Stimulated activated CD8-positive, alpha-beta memory T cell treated with anti-CD3 and anti-CD28 coated beads, Interleukin-2, amount 100 ng/mL, for 1 hour (primary cell): ENCODE measurements around the gene PFDN5.
"Not testable (repeated sequence)": the region's sequence is repeated elsewhere in the genome, so short reads cannot be mapped to it uniquely, and the experiment has no call there.

Experiments
- DNase-seq, 2 donors: peaks; one replicate each; pipeline ENCODE4 v3.0.0-alpha.2; 2020; ENCODE audit warnings: low read depth in 2 of 2

Gene PFDN5

DNA sequence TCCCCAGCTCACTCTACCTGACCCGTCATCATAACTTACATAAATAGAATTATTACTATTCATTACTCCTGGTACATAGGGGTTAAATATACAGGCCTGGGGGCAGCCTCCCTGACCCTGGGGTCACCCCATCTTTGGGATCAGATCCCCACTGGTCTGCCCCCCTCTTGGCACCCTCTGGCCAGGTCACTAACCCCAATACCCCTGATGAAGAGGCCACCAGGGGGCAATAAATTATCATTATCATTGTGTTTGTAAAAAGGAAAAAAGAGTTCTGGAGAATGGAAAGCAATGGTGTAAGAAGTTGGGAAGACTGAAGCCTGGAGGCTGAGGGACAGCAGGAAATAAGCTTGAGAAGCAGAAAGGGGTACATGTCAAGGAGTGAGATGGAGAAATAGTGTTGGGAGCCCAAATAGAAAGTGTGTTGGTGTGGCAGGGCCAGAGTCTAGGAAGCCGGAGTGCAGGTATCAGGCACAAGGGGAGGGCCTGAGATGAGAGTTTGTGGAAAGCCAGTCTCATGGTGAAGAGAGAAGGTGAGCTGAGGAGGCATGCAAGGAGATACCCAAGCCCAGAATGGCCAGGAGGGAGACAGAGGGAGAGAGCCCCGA is 32.2 kb downstream of the PFDN5 start:
- no peak for DNase-seq

DNA sequence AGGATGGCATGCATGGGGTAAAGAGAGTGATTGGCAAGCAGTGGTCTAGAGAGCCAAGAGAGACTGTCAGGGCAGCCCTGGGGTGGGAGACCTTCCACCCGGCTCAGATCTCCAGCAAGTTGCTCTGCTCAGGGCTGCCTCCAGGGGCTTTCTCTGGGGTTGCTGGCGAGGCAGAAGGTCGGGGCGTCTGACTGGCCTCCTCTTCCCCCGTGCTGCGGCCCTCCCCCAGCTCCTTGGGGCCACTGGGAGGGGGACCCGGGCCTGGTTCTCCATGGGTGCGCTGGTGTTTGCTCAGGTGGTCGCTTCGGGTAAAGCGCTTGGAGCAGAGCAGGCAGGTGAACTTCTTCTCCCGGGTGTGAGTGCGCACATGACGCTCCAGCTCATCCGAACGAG is 32.7 kb downstream of the PFDN5 start:
- DNase-seq, result no peak

DNA sequence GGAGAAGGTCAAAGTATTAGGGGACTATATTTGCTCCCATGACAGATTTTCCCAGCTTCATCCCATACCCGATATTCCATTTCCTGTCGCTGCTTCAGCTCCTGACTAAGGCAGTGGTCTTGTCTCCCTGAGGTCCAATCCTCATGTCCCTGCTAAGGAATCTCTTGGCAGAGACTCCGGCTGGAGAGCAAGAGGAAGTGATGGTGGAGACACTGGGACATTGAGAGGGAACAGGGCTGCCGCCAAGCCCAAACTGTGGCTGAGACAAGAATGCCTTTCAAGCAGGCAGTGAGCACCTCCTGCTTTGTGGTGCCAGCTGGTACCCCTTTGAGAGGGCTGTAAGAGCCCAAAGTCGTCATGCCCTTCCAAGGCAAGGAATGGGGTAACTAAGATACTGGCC is 35.3 kb downstream of the PFDN5 start:
- no peak for DNase-seq

DNA sequence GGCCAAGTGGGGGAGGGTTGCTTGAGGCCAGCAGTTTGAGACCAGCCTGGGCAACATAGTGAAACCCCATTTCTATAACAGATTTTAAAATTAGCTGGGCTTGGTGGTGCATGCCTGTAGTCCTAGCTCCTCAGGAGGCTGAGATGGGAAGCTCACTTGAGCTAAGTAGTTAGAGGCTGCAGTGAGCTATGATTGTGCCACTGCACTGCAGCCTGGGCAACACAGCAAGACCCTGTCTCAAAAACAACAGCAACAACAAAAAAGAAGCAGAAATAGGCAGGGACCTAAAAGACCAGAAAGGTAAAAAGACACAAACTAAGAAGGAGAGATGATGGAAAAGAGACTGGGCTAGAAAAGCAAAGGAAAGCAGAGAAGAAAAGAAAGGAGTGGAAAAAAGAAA is 37.0 kb downstream of the PFDN5 start:
- DNase-seq, result not testable (repeated sequence)

DNA sequence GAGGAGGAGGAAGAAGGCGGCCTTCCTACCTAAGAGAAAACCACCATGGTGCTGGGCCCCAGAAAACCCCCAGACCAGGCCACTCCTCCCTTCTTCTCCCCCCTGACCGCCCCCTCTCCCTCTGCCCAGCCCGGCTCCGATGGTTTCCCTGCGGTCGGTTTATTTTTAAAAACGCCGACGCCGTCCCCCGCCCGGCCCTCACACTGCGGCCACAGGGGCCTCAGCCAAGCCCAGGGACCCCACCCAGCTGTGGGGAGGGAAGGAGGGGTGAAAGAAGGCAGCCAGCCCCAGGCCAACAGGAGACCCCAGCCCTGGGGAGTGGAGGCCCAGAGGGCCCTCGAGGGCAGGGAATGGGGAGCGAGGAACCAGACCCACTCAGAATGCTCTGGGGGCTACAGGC is 37.4 kb downstream of the PFDN5 start:
- DNase-seq, result no peak

DNA sequence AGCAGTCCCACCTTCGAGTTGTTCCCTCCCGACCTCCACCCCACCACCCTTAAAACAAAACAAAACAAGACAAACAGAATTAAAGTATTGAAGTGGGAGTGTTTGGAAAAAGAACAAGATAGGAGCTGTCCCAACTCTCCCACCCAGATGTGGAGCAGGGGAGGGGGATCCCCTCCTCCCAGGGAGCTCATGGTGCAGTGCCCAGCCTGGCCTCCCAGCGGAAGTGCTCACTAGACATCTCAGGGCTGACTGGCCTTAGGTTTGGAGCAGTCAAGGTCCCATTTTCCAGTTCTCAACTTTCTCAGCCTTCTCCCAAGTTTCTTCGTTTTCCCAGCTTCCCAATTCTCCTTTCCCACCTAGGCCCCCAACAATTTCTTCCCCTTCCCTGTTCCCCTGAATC is 37.9 kb downstream of the PFDN5 start:
- no peak for DNase-seq

DNA sequence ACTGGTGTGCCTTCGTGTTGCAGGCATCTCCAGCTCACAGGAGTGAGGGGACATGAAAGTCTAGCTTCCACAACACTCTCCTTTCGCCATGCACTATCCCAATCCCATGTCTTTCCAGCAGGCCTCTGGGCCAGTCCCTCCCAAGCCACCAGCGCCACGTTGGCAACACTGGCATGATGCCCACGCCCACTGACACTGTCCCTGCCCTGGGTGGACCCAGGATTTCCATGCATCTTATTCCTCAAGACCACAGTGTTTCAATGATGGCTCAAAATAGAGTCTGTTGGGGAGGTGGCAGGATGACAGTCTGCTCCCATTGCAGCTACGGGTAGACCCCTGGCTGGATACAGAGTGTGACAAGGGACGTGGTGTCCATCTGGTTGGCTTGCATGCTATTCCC is 38.5 kb downstream of the PFDN5 start:
- no peak for DNase-seq

DNA sequence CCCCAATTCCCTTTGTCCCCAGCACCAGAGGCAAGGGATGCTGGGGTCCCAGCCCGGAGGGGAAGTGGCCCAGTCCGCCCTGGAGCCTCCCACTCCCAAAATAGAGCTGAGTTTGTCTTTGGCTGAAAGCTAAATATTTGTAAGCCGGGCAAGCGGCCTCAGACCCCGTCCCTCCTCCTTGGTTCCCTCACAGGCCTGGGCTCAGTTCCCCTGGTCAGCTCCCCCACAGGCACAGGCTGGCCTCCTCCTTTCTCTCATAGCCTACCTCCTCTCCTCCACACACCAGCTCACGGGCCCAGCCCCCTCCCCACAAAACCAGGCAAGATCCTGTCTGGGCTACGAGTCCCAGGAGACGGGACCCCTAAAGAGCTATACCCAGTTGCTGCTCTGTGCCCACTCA is 39.5 kb downstream of the PFDN5 start:
- no peak for DNase-seq

DNA sequence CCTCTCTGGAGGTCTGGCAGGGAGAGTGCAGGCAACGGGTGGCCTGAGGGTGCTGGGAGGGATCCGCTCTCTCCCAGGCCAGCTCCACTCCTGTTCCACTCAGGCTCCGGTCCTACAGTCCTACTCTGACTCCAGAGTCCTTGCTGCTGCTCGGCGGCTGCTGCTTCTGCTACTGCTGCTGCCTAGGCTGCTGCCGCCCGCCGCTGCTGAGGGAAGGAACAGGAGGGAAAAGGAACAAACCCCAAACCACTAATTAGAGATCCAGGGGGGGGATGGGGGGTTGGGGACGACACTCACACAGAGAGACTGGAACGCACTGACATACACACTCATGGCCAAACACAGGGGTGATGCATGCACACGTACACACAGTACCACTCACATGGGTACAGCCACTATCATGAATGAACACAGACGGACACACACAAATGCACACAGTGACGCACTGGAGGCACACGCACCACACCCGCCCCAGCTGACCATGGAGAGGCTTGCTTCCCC is 40.9 kb downstream of the PFDN5 start, which contains the start of gene SP7:
SP7 (minus strand) TSS at position 174 of the 501 bp plus-strand sequence. CDS start 708 bp downstream, outside the sequence.
- DNase-seq, result no peak

DNA sequence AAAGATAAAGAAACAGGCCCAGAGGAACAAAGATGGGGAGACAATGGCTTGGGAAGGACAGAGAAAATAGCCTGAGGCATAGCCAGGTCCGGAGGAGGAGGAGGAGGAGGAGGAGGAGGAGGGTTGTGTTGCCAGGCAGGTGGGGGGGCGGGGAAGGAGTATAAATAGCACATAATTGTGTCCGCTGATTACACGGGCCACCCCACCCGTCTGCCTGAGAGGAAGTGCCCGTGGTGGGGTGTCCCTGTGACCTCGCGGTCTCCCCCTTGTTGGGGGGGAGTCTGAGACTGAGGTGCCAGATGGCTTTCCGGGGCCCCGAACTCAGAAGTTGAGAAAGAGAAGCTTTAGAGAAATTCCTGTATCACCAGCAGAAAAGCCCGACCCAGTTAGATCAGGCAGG is 42.7 kb downstream of the PFDN5 start:
- no peak for DNase-seq

DNA sequence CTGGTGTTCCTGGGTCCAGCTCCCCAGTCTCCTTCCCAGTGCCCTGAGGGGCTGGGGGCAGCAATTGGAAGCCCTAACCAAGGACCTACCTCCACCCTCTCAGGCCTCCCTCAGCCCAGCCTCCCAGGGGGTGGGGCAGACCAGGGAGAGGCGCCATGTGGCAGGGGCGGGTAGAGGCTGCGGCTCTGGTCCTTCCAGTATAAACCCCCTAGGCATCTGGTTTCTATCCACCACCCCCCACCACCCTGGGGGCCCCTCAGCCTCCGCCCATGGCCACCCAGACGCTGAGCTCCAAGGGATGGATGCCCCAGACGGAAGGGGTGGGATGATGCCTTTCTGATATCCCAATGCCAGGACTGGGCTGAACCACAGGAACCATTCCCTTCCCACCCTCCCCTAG is 43.6 kb downstream of the PFDN5 start:
- no peak for DNase-seq

DNA sequence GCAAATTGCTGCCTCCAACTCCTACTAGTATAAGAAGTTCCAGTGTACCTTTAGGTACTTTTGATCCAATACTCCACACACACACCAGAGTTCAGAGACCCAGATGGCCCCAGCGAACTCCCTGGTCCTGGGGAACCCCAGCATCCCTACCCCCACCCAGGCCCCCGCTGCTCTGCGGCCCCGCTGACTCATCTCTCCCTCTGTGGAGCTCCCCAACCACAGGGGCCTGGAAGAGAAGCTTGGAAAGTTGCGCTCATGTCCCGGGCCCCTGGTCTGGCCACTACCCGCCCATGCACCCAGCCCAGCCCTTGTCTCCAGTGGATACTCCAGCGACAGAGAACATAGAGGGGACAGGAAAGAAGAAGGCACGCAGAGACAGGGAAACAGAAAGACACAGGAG is 45.1 kb downstream of the PFDN5 start:
- DNase-seq, result no peak

DNA sequence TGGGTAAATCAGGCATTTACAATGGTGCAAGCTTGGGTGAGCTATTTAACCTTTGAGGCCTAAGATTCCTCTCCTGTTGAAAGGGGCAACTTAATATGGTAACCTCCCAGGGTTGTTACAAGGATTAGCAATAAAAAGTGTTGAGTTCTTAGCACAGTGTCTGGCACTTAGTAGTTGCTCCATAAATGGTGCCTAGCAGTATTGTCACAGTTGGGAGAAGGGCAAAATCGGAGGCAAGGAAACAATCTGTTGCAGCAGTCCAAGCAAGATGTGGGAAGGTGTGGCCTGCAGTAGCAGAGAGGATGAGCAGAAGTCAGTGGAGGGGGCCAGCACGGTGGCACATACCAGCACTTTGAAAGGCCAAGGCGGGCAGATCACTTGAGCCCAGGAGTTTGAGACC is 48.1 kb downstream of the PFDN5 start:
- no peak for DNase-seq

DNA sequence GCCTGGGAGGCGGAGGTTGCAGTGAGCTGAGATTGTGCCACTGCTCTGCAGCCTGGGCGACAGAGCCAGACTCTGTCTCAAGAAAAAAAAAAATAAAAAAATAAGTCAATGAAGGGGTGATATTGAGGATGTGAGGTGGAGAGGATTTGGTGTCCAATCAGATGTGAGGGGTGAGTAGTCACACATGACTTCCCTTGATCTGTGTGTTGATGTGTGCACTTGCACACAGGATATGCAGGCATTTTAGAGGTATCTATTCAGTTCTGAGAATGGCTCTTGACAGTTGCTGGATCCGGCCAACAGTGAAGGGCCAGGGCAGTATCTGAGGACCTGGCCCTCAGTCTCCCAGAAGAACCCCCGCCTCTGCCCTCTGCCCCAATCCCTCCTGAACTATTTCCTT is 48.6 kb downstream of the PFDN5 start:
- DNase-seq, result no peak

DNA sequence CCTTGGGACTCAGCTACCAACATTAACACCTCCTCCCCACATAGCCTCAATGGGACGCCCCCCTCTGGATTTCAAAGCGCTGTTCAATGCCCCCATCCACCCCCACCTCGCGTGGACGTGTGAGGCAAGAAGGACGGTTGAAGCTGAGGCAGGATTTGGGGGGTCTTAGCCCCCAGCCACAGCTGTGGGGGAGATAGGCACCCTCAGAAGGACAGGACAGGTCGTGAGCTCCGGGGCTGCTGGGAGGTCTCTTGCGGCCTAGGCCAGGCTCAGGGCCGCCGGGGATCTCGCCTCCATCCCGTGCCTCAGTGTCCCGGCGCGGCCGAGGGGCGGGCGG is 49.1 kb downstream of the PFDN5 start:
- no peak for DNase-seq

DNA sequence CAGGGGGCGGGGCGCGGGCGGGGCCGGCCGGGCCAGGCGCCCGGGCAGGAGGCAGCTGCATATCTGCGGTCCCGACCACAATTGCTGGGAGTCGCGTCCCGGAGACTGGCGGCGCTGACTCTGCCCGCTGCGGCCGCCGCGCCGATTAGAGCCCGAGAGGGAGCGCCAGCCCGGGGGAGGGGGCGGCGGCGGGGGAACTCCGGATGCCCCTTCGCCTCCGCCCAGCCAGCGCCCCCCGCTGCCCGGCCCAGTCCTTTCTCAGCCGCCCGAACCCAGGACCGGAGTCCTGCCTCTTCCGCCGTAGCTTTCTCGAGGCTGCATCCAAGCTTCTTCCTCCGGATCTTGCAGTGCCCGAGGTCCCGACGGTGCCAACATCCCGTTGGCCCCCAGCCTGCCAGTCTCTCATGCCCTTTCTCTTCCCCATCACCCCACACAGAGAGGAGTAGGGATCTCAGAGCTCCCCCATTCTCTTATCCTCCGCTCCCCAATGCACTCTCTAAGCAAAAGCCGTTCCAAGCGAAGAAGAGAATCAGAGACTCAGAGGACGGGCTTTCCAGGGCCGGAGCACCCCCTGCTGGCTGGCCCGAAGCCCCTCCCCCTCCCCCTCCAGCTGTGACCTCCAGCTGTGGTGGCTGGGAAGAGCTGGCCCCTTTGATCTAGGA is 49.6 kb downstream of the PFDN5 start:
- peak; percentile 47 to 51 for DNase-seq

DNA sequence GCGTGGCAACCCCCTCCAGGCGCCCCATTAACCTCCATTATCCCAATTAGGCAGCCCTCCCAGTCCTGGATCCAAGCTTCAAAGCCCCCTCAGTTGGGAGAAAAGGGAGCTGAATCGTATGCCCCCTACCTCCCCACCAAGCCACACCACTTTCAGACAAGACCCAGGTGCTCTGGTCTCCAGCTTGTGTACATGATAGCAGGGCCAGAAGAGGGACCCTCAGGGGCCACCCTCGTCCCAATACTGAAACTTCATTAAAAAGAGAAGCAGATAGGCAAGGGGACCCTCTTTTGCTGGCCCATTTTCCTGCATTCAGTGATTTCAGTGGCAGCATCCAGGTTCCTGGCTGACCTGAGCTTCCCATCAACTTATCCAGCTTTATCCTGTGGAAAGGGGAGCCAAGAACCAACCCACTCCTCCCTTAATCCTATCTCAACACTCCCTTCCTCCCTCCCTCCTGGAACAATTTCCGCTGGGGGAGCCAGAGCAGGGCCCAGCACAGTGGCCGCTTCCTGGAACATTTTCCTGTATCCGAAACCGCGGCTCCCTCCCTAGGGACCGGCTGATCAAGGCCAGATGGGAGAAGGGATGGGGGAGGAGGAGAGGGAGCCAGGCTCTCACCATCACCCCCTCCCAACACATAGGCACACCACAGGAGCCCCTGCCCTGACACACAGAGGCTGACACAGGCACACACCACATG is 50.3 kb downstream of the PFDN5 start:
- DNase-seq, result no peak

DNA sequence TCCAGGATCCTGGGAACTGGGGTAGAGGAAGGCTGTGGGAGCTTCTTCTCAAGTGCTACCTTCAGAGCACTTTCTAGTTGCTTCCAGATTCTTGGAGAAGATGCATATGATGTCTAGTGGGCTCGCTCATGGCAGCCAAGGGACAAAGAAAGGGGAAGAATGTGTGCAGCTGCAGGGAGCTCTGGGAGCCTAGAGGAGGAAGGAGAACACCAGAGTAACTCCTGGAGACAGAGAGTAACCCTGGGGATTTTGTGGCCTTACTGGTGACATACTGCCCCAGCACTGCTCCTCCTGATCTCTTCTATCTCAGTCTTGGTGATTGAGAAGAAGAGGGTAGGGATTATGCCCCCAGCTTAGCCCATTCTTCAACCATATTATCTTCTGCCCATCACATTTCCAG is 51.1 kb downstream of the PFDN5 start:
- no peak for DNase-seq

DNA sequence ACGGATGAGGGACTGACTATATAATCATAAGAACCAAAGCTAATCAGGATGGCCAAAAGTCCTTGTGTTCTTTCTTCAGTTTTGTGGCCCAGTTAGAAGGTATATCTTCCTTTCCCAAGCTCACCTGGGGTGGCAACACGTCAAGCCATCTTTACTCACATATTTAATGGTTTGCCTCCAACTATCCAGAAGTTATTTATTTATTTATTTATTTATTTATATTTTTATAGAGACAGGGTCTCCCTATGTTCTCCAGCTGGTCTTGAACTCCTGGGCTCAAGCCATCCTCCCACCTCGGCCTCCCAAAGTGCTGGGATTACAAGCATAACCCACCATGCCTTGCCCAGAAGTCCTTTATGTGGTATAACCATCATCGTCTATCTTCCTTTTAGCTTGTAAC is 52.6 kb downstream of the PFDN5 start:
- DNase-seq, result no peak
